Ascending aorta (tissue), 2 donors: Measurements from ENCODE around the gene CS. TPM values are rescaled to one million over a fixed set of nuclear protein-coding genes. Genes with fewer than 3 reads are reported as not detected.
"Not testable (repeated sequence)": the region's sequence is repeated elsewhere in the genome, so short reads cannot be mapped to it uniquely, and the experiment has no call there.

Source experiments
- DNase-seq, 2 donors: peaks; one replicate each; pipeline ENCODE4 v3.0.0-alpha.2; 2019; ENCODE audit warnings: low spot score in 2 of 2
- H3K27ac ChIP-seq, 2 donors: fragments of 200-600 bp; sonication (generic); one replicate each; pipeline ENCODE4 v1.5.1; 2016 to 2017; ENCODE audit warnings: mild to moderate bottlenecking in 1 of 2
- H3K27me3 ChIP-seq: fragments of 200-600 bp; sonication (generic); one replicate; pipeline ENCODE4 v1.5.1; 2017
- H3K36me3 ChIP-seq, 2 donors: fragments of 200-600 bp; sonication (generic); one replicate each; pipeline ENCODE4 v1.5.1; 2016
- H3K4me1 ChIP-seq, 2 donors: fragments of 200-600 bp; sonication (generic); one replicate each; pipeline ENCODE4 v1.5.1; 2016 to 2017; ENCODE audit warnings: mild to moderate bottlenecking in 1 of 2
- H3K4me3 ChIP-seq, 2 donors: fragments of 200-600 bp; sonication (generic); one replicate each; pipeline ENCODE4 v1.5.1; 2016 to 2017; ENCODE audit warnings: mild to moderate bottlenecking in 1 of 2
- H3K9me3 ChIP-seq, 2 donors: fragments of 200-600 bp; sonication (generic); one replicate each; pipeline ENCODE4 v1.5.1; 2016
- CTCF ChIP-seq, 3 experiments: fragments of 200-600 bp in 2 of 3; fragments of 450-650 bp in 1 of 3; sonication (generic) in 2 of 3; IDR thresholded peaks; one replicate each; pipeline ENCODE4 v1.5.1; 2016 to 2019; ENCODE audit warnings: antibody characterized with exemption in 3 of 3, mild to moderate bottlenecking in 1 of 3, moderate library complexity in 1 of 3
- intact Hi-C: fragments of 100-400 bp; cut with DNase I; formaldehyde crosslinking; loops from one replicate; pipeline ENCODE4 v1.15.1; 2023
- total RNA-seq: library from RNA; depleted of rRNA; stranded (reverse); fragments of >200 nt; gene quantifications from one replicate; pipeline ENCODE4 v1.1.0, GENCODE V29; 2016

CS gene
- total RNA-seq, 1 donor from 2014 or later, result 55.2 TPM

- Histone ChIP-seq H3K4me1 (peaks cover 9 to 20% of the 10 kb centered on the region in 2 donors), H3K27ac (no peak overlapping the region), H3K9me3 (no peaks in the 10 kb centered on the region), H3K36me3 (peaks cover 4 to 9% of the 10 kb centered on the region in 2 donors), H3K27me3 (no peaks in the 10 kb centered on the region), H3K4me3 (no peak overlapping the region)
- no peak for TF ChIP-seq CTCF (IDR thresholded peaks at IDR 0.05)
- DNase-seq, result no peak
- intact Hi-C loops, result no loop called here
Measured at GRCh38 chr12:56296295-56296694, 3.8 kb downstream of the CS start.

GRCh38 chr12:56293795-56294194, 6.3 kb downstream of the CS start:
- Histone ChIP-seq H3K36me3 (peaks cover 16 to 22% of the 10 kb centered on the region in 2 donors), H3K4me1 (peaks cover 5 to 11% of the 10 kb centered on the region in 2 donors), H3K4me3 (no peak overlapping the region), H3K27me3 (no peaks in the 10 kb centered on the region), H3K27ac (no peak overlapping the region), H3K9me3 (no peaks in the 10 kb centered on the region)
- no peak for TF ChIP-seq CTCF (IDR thresholded peaks at IDR 0.05)
- intact Hi-C loops, result no loop called here
- no peak for DNase-seq

- Histone ChIP-seq H3K36me3 (peaks cover 32 to 46% of the 10 kb centered on the region in 2 donors), H3K4me3 (no peak overlapping the region), H3K9me3 (no peaks in the 10 kb centered on the region), H3K27ac (no peak overlapping the region), H3K4me1 (no peaks in the 10 kb centered on the region), H3K27me3 (no peaks in the 10 kb centered on the region)
- intact Hi-C loops, result no loop called here
- TF ChIP-seq CTCF (IDR thresholded peaks at IDR 0.05), result no peak
- no peak for DNase-seq
Measured at GRCh38 chr12:56288705-56289387, 11.3 kb downstream of the CS start.

- no peak overlapping the region for H3K27ac ChIP-seq
- no peak overlapping the region for H3K4me3 ChIP-seq
- TF ChIP-seq CTCF (IDR thresholded peaks at IDR 0.05), result no peak
- no peak for DNase-seq
- H3K27me3 ChIP-seq, result no peaks in the 10 kb centered on the region
- H3K9me3 ChIP-seq, result no peaks in the 10 kb centered on the region
- no peaks in the 10 kb centered on the region for H3K4me1 ChIP-seq
- intact Hi-C loops, result no loop called here
- peaks cover 52 to 68% of the 10 kb centered on the region in 2 donors for H3K36me3 ChIP-seq
Measured at GRCh38 chr12:56286044-56286830, 13.9 kb downstream of the CS start.

GRCh38 chr12:56284263-56284662, 15.9 kb downstream of the CS start:
- H3K4me3 ChIP-seq, H3K27ac ChIP-seq, H3K4me1 ChIP-seq, H3K27me3 ChIP-seq, DNase-seq, intact Hi-C loops, H3K9me3 ChIP-seq: not testable (repeated sequence)
- peaks cover 52 to 75% of the 10 kb centered on the region in 2 donors for H3K36me3 ChIP-seq

- H3K4me3 ChIP-seq, result no peak overlapping the region
- no peak for DNase-seq
- H3K27me3 ChIP-seq, result no peaks in the 10 kb centered on the region
- H3K36me3 ChIP-seq, result peaks cover 69 to 92% of the 10 kb centered on the region in 2 donors
- TF ChIP-seq CTCF (IDR thresholded peaks at IDR 0.05), result no peak
- H3K27ac ChIP-seq, result no peak overlapping the region
- H3K4me1 ChIP-seq, result no peaks in the 10 kb centered on the region
- intact Hi-C loops, result no loop called here
- H3K9me3 ChIP-seq, result no peaks in the 10 kb centered on the region
Measured at GRCh38 chr12:56282579-56282978, 17.6 kb downstream of the CS start.
